Activated CD8-positive, alpha-beta memory T cell treated with anti-CD3 and anti-CD28 coated beads, Interleukin-2, amount 50 U/mL, for 24 hours (primary cell): ENCODE measurements around the gene TBL1X.
"Not testable (repeated sequence)": the region's sequence is repeated elsewhere in the genome, so short reads cannot be mapped to it uniquely, and the experiment has no call there.

Experiments used
- DNase-seq: peaks from one replicate; pipeline ENCODE4 v3.0.0-alpha.2; 2020; ENCODE audit errors: extremely low read depth

The TBL1X gene

DNA sequence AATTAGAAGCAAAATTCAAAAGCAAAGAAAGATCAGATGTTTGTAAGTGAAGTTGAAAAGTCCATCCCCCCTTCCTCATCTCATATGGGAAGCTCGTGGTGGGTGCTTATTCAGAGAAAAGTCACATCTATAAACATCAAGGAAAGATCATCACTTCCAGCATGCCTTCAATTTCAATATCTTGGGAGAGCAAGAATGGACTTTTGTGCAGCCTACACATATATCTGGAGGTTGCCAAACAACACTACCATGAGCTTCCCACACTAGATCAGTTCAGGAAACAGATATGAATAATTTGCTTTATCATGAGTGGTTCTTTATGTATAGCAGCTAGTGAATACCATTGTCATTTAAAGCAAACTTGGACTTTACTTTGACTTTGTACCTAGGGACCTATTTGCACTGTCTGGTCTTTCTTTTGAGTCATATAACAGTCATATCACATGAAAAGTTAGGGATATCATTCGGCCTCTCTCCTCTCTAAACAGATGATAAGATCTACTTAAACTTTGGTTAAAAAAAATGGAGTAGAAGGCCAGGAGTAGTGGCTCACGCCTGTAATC is 5.6 kb upstream of the TBL1X start:
- DNase-seq: no peak

DNA sequence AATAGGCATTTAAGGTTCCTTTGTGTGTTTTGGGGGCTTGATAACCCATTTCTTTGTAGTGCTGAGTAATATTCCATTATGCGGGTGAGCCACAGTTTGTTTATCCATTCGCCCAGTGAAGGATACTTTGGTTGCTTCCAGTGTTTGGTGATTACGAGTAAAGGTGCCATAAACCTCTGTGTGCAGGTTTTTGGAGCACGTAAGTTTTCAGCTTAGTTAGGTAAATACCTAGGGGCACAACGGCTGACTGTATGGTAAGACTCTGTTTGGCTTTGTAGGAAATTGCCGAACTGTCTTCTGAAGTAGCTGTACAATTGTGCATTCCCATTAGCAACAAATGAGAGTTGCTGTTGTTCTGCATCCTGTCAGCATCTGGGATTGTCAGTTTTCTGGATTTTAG is 3.8 kb upstream of the TBL1X start:
- DNase-seq: no peak

DNA sequence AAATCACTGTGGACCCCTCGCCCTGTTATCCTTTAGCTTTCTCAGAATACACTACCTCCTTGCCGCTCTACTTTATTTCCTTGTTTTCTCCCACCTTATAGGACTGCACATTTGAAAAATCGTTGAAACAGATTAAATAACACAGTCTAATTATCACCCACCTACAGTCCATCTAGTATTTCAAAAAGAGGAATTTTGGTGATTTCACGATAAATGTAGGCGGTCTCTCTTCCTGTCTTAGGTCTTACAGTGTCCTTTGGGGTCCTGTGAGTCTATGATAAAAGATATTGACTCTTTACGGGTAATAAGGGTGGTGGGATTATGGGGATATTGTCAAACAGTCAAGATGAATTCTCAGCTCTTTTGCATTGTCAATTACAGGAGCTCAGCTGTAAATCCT is 2.4 kb upstream of the TBL1X start:
- no peak for DNase-seq

DNA sequence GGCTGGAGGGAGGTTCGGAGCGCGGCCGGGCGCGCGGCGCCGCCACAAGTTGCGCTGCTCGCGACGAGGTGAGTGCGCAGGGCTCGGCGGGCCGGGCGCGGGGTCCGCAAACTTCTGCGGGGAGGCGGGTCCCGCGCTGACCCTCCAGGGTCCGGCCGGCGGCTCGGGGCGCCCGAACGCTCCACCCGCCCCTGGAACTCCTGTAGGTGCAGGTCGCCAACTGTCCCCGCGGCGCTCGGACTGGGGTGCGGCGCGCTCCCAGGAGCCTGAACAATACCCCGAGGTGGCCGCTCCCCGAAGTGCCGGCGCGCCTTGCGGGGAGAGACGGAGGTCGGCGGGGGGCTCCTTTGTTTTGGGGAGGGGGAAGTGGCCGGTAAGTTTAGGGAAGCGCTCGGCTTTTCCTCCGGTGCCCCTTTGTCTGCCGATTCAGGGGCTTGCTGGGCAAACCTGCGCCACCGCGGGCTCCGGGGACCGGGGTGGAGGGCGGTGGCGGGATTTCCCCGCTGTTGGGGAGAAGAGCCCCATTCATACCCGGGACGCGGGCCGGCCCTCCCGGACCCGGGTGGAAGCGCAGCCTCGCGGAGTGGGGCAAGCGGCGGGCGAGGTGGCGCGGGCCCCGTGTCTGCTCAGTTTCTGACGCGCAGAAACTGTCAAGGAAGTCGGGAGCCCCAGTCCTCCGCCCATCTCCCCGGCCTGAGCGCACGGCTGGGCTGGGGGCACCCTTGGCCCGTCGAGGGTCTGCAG is 694 bp downstream of the TBL1X start:
- DNase-seq: no peak

DNA sequence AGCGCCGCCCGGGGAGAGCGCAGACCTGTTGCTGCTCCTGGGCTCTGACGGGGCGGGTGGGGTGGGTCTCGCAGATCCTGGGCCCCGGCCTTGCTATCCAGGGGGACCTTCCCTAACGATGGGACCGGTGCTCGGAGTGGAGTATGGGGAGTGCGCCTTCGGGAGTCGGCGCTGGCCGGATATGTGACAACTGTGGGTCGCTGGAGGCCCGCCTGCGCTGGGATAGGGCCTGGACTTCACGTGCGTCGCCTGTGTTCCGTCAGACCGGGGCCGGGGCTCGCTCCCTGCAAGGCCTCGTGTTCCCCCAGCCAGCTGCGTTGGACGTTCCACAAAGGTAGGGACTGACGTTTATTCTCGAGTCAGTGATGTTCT is 1.3 kb downstream of the TBL1X start:
- DNase-seq: no peak

DNA sequence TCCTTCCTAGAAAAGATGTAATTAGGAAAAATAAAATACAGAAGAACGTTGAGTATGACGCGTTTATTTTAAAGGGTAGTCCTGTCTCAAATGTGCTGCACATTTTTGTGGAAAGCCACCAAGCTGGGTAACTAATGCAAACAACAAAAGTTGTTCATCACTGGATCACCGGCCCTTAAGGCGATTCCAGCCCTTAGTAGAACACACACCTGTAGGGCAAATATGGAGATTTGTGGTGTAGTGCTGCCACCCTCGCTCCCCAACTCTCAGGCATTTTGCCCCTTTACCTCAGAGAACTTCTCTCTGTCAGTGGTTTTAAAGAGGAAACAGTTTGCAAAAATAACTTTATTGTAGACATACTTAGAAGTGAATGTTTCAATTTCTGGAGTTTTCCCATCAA is 1.9 kb downstream of the TBL1X start:
- no peak for DNase-seq

DNA sequence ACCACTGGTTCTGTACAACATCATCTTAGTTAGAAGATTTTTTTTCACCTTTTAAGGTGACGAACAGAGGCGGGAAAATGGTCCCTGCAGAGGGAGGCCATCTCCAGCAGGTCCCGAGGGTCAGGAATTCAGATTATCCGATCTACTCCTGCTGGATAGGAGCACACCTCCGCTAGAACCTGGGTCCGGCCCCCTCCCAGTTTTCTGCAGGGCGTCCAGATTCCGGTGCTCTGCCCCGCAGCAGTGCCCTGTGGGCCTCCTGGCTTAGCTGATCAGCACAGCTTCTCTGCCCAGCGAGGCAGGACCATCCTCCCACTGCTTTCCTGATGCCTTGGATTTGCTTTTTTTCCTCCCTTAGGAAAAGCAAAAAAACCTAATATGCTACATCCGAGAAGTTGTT is 2.3 kb downstream of the TBL1X start:
- DNase-seq: no peak

DNA sequence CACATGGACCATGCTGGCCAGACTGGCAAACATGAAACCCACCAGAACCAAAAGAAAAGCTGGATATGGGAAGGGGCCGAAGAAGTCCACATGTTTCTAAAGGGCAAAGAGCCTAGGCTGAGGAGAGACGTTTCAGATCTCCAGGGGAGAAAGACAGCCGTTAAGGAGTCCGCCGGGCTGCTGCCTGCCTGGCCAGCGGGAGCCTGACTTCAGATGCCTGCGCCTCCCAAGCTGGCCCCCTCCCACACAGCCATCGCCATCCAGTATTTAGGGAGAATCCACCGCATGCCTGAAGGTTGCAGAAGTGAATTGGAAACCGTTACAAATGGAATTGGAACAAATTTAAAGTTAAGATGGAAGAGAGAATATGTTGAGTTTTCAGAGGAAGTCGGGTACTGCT is 2.9 kb downstream of the TBL1X start:
- DNase-seq: no peak

DNA sequence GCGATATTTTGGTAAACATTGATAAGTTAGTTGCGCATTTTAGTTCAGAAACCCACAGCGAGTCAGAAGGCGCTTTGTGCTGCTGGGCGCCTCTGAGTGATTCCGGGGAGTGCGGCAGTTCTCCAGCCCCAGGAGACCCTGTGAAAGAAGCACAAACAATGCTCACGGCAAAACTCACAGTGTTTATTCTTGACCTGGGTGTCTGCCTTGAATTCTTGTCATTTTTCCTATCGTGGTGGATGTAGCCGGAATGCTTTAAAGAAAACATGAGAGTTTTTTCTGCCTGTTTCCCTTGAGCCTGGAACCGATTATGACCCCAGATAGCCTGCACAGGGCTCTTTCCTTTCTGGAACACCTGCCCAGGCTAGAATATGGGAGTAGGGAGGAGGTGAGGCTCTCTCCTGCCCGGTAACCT is 6.7 kb downstream of the TBL1X start:
- DNase-seq: no peak

DNA sequence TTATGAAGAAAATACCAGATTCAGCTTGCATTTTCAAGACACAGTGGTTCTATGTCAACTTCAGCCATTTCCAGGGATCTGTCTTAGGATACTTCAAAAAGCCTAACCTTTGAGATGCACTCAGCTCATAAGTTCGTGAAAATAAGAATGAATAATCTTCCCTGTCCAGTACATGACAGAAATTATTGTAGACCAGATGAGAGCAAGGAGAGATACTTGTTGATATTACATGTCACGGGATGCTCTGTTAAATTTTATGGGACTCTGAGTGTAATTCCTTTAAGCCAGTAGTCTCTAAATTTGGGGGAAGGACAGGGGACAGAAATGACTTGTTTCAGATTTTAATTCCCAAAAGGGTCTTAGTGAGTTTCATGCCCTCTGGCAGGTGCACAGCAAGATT is 8.8 kb downstream of the TBL1X start:
- DNase-seq: no peak

DNA sequence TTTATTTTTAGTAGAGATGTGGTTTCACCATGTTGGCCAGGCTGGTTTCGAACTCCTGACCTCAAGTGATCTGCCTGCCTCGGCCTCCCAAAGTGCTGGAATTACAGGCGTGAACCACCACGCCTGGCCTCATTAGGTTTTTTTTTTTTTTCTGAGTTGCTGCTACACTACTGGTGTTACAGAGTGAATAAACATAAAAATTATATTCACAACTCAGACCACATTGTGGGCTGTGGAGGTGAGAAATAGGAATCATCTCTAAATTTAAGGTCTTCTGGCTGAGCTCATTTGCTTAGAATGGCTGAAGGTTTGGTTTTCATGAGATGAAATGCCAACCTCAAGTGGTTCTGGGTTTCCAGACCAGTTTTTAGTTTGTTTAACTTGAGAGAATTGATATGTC is 10.6 kb downstream of the TBL1X start:
- DNase-seq: not testable (repeated sequence)

DNA sequence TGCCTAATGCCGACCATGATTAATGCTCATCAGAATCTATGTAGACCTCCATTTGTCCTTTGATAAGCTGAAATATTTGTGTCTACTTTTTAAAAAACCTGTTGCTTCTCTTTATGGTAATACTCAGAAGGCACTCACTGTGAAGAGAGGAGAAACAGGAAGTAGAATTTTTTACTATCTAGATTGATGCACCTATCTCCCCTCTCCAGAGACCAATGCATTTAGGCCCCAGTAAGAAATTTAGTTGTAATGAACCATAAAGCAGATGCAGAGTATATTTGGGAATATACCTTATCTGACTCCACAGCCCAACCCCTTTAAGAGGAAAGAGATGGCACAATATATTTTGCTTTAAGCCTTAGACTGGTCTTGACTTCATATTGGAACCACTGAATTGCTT is 11.1 kb downstream of the TBL1X start:
- DNase-seq: no peak

DNA sequence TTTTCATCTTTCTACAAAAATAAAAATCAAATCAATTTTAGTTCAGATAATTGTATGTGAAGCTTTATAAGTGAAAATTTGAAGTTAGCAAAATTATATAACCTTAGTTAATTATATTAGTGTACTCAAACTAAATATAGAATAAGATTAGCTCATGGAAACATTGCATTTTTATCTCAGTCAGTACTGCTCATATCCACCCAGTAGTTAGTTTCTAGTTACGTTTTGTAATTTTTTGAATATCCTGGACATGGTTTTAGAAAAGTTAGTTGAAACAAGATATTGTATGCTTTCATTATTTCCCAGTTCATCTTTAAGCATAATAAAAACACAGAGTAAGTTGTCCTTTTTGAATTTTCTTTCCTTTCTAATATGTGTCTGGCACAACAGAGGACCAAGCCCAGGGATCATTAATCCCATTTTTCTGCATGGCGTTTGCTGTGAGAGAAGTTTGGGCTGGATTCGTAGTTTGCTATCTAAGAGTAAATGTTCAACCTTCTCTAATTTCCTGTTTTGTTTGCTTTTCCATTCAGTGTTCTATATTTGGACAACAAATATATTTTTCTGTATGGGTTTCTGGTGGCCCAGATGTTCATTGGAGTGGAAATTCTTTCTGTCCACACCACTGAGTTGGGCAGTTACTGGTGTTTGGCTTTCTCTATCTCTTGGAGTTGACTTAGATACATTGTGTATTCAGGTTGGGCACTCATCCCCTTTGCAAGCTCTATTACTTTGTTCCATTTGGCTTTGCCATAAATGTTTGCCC is 12.1 kb downstream of the TBL1X start:
- no peak for DNase-seq

DNA sequence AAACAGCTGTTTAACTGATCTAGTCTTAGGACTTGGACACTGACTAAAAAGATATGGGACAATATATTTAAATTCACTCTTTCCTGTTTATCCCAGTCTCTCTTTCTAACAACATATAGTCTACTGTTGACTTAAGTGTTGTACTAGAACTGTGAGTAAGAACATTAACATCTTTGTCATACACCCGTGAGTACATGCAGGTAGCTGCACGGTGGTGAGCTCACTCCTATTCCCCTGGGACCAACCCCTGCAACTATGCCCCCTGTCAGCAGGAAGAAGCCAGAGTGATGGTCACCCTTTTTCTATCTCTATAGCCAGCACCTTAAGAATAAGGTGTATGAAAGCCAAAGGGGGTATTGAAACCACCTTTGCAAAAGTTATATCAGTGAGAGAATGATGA is 17.6 kb downstream of the TBL1X start:
- no peak for DNase-seq

DNA sequence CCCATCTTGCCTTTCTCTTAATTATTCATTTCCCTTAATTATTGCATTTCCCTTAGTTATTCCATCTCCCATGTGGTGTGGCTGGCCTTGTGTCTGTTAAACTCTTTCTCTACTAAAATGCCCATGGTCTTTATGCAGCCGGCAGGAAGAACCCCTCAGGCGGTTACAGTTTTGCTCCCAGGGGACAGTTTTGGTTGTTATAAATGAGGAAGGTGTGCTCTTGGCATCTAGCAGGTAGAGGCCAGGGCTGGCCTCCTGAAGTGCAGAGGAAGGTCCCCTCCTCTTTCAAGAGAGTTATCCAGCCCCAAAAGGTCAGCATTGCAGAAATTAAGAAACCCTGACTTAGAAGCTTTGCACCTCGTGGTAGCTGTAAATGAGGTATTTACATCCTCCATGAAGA is 18.0 kb downstream of the TBL1X start:
- no peak for DNase-seq

DNA sequence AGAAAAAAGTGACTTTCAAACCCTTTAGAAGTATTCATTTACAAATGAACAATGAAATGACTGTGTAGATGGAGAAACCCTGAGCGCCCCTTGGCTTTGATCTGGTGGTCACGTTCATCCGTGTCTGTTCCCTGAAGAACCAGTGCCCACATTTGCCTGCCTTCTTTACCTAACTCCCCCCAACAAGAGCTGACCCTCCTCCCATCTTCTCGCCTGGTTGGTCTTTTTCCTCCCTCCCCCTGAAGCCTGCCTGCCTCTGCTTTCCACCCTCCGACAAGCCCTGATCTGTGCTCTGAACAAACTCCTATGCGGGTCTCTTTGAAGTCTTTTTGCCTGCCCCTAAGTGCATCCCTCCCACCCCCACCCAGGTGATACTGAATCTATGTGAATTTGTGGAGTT is 18.5 kb downstream of the TBL1X start:
- no peak for DNase-seq

DNA sequence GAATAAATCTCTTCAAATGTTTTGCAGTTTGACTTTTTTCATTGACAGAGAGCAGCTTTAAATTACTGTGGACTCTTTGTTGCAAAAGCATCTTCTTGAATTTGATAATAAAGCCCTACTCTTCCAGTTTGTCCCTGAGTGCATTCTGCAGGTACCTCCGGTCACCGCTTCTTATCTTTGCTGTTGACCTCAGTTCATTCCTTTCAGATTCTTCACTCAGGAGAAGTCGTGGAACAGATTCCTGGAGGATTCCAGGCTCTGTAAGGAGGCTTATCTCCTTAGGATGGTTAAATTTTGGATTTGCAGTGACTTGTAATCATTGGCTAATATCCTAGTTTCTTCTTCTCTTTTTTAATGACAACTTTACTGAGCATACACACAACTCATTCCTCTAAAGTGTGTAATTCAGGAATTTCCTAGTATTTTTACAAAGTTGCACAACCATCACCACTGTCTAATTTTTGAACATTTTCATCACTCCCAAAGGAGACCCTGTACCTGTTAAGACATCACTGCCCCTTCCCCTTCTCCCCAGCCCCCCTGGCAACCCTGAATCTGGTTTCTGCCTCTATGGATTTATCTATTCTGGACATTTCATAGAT is 22.0 kb downstream of the TBL1X start:
- no peak for DNase-seq

DNA sequence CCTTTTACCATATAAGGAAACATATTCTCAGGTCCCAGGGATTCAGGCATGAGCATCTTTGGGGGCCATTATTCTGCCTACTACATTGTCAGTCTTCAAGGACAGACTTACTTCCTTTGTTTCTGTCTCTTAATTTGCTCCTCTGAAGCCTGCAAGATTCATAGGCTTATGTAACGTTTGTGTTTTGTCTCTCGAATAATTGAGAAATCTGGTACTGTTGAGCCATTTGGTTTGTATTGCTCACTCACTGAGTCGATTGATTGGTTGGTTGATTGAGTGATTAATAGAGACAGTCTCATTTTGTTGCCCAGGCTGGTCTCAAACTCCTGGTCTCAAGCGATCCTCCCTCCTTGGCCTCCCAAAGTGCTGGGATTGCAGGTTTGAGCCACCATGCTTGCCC is 23.7 kb downstream of the TBL1X start:
- no peak for DNase-seq

DNA sequence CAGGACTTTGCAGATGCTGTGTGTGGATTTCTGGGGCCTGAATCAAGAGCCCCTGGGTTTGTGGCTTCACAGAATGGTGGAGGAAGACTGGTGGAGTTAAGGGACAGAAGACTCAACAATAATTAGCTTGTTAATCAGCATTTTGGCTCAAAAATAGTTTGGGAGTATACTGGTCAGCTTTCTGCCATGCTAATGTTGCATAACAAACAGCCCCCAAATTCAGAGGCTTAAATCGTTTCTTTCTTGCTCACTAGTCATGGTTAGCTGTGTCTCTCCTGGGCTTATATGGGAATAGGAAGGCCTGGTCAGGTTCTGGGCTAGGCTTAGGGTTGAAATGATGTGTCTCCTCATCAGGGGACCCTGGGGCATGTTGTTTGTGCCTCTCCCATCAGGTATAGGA is 24.4 kb downstream of the TBL1X start:
- DNase-seq: no peak

DNA sequence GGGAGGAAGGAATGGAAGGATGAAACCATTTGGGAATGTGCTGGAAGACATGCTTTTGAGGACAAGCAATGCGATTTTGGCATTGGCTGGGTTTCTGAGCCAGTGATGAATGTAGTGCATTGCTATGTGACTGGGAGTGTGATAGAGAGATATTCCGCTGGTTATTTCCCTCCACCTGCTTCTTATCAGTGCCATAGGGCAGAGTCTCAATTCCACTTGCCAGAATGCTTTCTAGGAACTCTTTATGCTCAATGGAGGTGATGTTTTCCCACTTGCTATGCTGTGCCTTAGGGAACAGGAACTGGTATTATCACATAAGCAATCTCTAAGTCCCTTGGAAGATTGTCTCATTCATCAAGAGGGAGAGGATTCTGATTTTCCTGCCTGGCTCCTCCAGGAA is 28.0 kb downstream of the TBL1X start:
- DNase-seq: no peak

DNA sequence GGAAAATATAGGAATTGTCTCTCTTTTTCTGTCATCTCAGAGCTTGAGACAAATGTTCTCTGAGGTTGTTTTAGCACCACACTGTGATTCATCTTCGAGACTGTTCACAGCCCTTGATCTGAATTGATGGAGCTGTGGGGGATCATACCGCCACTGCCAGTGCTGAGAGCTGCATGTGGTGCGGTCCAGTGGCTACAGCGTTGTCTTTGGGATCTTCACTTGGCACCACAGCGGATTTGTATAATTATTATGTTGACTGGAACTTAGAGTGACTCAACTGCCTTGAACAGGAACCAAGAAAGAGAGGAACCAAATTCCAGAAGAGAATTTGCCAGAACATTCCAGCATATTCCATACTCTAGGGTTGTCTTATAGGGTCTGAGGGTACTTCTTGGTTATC is 29.1 kb downstream of the TBL1X start:
- no peak for DNase-seq

DNA sequence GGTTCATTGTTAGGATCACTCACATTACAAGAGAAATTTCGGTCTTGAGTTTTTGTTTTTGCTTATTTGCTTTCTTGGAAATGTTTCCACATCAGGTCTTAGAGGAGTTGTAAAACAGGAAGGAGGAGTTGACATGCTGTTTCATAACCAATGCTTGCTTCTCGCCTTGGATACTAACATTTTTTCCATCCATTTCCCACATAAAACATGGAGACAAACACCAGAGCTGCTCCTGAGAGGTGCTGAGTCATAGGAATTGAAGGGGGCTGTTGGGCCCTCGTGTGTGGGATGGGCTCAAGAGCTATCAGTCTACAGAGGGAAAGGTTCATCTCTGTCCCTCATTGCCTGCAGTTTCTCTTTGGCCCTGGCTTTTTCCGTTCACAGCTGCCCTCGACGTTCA is 29.9 kb downstream of the TBL1X start:
- no peak for DNase-seq

DNA sequence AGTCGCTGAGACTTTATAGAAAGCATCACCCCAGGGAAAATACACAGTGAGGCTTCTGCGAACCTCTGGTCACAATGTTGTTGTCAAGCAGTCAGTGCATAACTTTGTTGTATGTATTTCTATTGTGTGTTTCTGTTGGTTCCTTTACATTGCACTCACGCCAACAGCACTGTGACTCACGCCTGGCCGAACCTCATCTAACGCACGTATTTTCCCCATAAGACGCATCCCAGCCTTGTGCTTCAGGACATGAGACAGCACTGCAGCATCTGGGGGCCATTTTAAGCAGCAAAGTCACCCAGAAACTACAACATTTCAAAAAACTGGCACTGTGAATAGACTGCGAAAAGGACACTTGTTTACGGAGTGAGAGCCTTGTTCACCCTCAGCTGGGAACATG is 30.6 kb downstream of the TBL1X start:
- DNase-seq: no peak
